K562 (cell line): ENCODE data around the gene EEFSEC. TPM values are rescaled to one million over a fixed set of nuclear protein-coding genes. Genes with fewer than 3 reads are reported as not detected.
A peak's percentile ranks its signal among the peaks of the same experiment; 100 is the strongest.

ENCODE experiments used
- ATAC-seq: fragments of 200-7000 bp; cut with Tn5 transposase; 3 replicates; pipeline ENCODE4 v1.9.1; 2020; ENCODE audit warnings: moderate library complexity
- BruUV-seq: library from RNA; stranded (reverse); fragments of 400-500 nt; replicated peaks from 2 replicates; lab custom pipeline; 2021; lab: Mats Ljungman, UMichigan
- CTCF ChIA-PET: fragments of 300-600 bp; formaldehyde crosslinking; extraction: SDS; loops from one replicate; lab custom pipeline; 2021; ENCODE audit warnings: low intra/inter-chr PET ratio; lab: Yijun Ruan, JAX
- POLR2A ChIA-PET: fragments of 300-600, 350-650 bp; sonication (Branson Sonifier 250); formaldehyde crosslinking; extraction: SDS; loops from one replicate; lab custom pipeline; 2021; ENCODE audit warnings: antibody characterized with exemption, inconsistent platforms; lab: Yijun Ruan, JAX
- DNase-seq, 4 experiments: peaks; one replicate each; pipeline versions ENCODE4 v3.0.0 to v3.0.0-alpha.2; 2011 to 2018; ENCODE audit warnings: low spot score in 3 of 4, mixed read lengths in 3 of 4; ENCODE audit errors: extremely low read depth in 1 of 4
- FAIRE-seq: peaks from 2 replicates; lab custom pipeline; 2011; peaks lifted over from hg19 to GRCh38; lab: Jason Lieb, UNC
- H2AFZ ChIP-seq: 2 replicates; pipeline ENCODE4 v1.6.0; 2011; ENCODE audit warnings: low read depth, low read length, control low read depth, inconsistent platforms
- H3K27ac ChIP-seq: fragments of 200-600 bp; 3 replicates; pipeline ENCODE4 v1.8.0; 2011; ENCODE audit warnings: low read depth, mild to moderate bottlenecking, control low read depth, inconsistent platforms, low read length, moderate library complexity, mixed read lengths; ENCODE audit errors: extremely low read depth
- H3K27me3 ChIP-seq, 2 experiments: fragments of 300-600 bp in 1 of 2; 2 replicates in 1 of 2; 3 replicates in 1 of 2; pipeline versions ENCODE4 v1.6.0 to v1.8.0; 2011; ENCODE audit warnings: inconsistent platforms in 2 of 2, low read length in 2 of 2, mild to moderate bottlenecking in 1 of 2, mixed read lengths in 1 of 2, moderate library complexity in 1 of 2; ENCODE audit not compliant: control insufficient read depth in 2 of 2, insufficient read depth in 2 of 2
- H3K36me3 ChIP-seq: fragments of 300-600 bp; 3 replicates; pipeline ENCODE4 v1.8.0; 2011; ENCODE audit warnings: mild to moderate bottlenecking, low read length, inconsistent platforms; ENCODE audit not compliant: control insufficient read depth, insufficient read depth
- H3K4me1 ChIP-seq, 2 experiments: fragments of 200-600 bp in 1 of 2; replicated peaks in 1 of 2; 2 replicates in 1 of 2; 3 replicates in 1 of 2; pipeline versions ENCODE4 v1.5.1 to v1.8.0; 2011; ENCODE audit warnings: inconsistent platforms in 2 of 2, low read length in 2 of 2, mild to moderate bottlenecking in 1 of 2, mixed read lengths in 1 of 2, moderate library complexity in 1 of 2; ENCODE audit not compliant: control insufficient read depth in 2 of 2, insufficient read depth in 2 of 2
- H3K4me2 ChIP-seq: 2 replicates; pipeline ENCODE4 v1.6.1; 2011; ENCODE audit warnings: low read length, control low read depth, inconsistent platforms, mixed read lengths; ENCODE audit not compliant: insufficient read depth
- H3K4me3 ChIP-seq: fragments of 200-600 bp; sonication (generic), shearing (Covaris generic); 2 replicates; pipeline ENCODE4 v1.5.1; 2016; ENCODE audit warnings: control low read depth, inconsistent platforms
- H3K79me2 ChIP-seq: fragments of 200-600 bp; 3 replicates; pipeline ENCODE4 v1.8.0; 2011; ENCODE audit warnings: low read length, inconsistent platforms; ENCODE audit not compliant: control insufficient read depth, insufficient read depth
- H3K9ac ChIP-seq, 2 experiments: 2 replicates each; pipeline versions ENCODE4 v1.6.0 to v1.6.1; 2011; ENCODE audit warnings: low read depth in 2 of 2, low read length in 2 of 2, control low read depth in 1 of 2, inconsistent platforms in 1 of 2, mild to moderate bottlenecking in 1 of 2, mixed read lengths in 1 of 2; ENCODE audit not compliant: insufficient read depth in 1 of 2
- H3K9me1 ChIP-seq: one replicate; pipeline ENCODE4 v1.6.0; 2011; ENCODE audit warnings: inconsistent platforms, mild to moderate bottlenecking, low read length, moderate library complexity; ENCODE audit not compliant: control insufficient read depth, insufficient read depth
- H3K9me3 ChIP-seq: replicated peaks from 2 replicates; pipeline ENCODE4 v1.5.1; 2011; ENCODE audit warnings: low read depth, low read length, inconsistent platforms; ENCODE audit not compliant: control insufficient read depth, insufficient read depth
- H4K20me1 ChIP-seq: replicated peaks from 2 replicates; pipeline ENCODE4 v1.6.1; 2011; ENCODE audit warnings: low read length, inconsistent platforms, mixed read lengths; ENCODE audit not compliant: control insufficient read depth, insufficient read depth
- CEBPB ChIP-seq: fragments of 450-650 bp; IDR thresholded peaks from 2 replicates; pipeline ENCODE4 v1.6.1; 2016; ENCODE audit warnings: missing genetic modification characterization, missing compliant biosample characterization
- CEBPG ChIP-seq, 3 experiments: fragments of 200-800 bp in 1 of 3; sonication (Bioruptor generic) in 1 of 3; sonication (generic) in 1 of 3; formaldehyde crosslinking in 1 of 3; IDR thresholded peaks in 2 of 3; conservative IDR thresholded peaks in 1 of 3; 2 replicates each; pipeline versions ENCODE4 v1.6.1 to v1.8.0; 2016 to 2022; ENCODE audit warnings: missing compliant biosample characterization in 2 of 3, missing genetic modification characterization in 2 of 3, mild to moderate bottlenecking in 1 of 3, missing genetic modification reagents in 1 of 3
- CHD4 ChIP-seq: fragments of 200-600 bp; sonication (generic); IDR thresholded peaks from 3 replicates; pipeline ENCODE4 v1.6.1; 2012; ENCODE audit warnings: low read depth, mild to moderate bottlenecking, mixed read lengths, low read length, inconsistent platforms; ENCODE audit not compliant: insufficient read depth, insufficient replicate concordance, poor library complexity, severe bottlenecking
- HCFC1 ChIP-seq: IDR thresholded peaks from 2 replicates; pipeline ENCODE4 v1.6.1; 2012; ENCODE audit warnings: low read depth, low read length, improper control_type of control experiment
- NFXL1 ChIP-seq: fragments of 450-650 bp; formaldehyde crosslinking; IDR thresholded peaks from 2 replicates; pipeline ENCODE4 v1.4.0; 2021; ENCODE audit warnings: mild to moderate bottlenecking
- SREBF2 ChIP-seq: sonication (generic); formaldehyde crosslinking; IDR thresholded peaks from 2 replicates; pipeline ENCODE4 v1.4.0; 2020; ENCODE audit warnings: mild to moderate bottlenecking, missing genetic modification reagents
- WGBS: fragments of 100-300 bp; shearing (Covaris generic); methylation state at CpG from one replicate; pipeline ENCODE4 v1.1.6; 2016; ENCODE audit warnings: low coverage, mixed read lengths; ENCODE audit not compliant: insufficient coverage; ENCODE audit errors: missing lambda C conversion rate; 5-methylcytosine and 5-hydroxymethylcytosine counted together
- in situ Hi-C: fragments of 300-500 bp; cut with MboI; formaldehyde crosslinking; loops from 4 replicates; pipeline ENCODE4 v1.15.0; 2018; ENCODE audit warnings: inconsistent platforms, mixed read lengths
- intact Hi-C: fragments of 100-400 bp; cut with micrococcal nuclease; formaldehyde crosslinking; loops from 2 replicates; pipeline ENCODE4 v1.14.2; 2022
- polyA plus RNA-seq, 8 experiments: library from polyadenylated mRNA; depleted of rRNA in 4 of 8; stranded (reverse) in 5 of 8; unstranded in 3 of 8; fragments of >200 nt; fragmentation: Nextera tagmentation in 2 of 8; fragmentation: Illumina TruSeq in 1 of 8; extraction: Ambion mirVana in 2 of 8; extraction: Trizol in 1 of 8; gene quantifications; 2 replicates each; pipeline versions ENCODE4 v1.2.1 to v1.2.3, GENCODE V29; 2011 to 2014; ENCODE audit warnings: inconsistent platforms in 1 of 8, missing spikeins in 1 of 8
- total RNA-seq, 7 experiments: library from RNA; depleted of rRNA in 6 of 7; stranded (reverse); fragments of >200 nt in 6 of 7; fragmentation: Illumina TruSeq in 2 of 7; extraction: Trizol in 2 of 7; gene quantifications; 2 replicates each; pipeline versions ENCODE4 v1.2.1 to v1.2.3, GENCODE V29; 2011 to 2021; ENCODE audit warnings: low replicate concordance in 1 of 7
- TF ChIP-seq, protein P1 (sequence below): sonication (generic); formaldehyde crosslinking; IDR thresholded peaks from 2 replicates; pipeline ENCODE4 v1.8.1; 2023; ENCODE audit warnings: mild to moderate bottlenecking, missing genetic modification reagents

The EEFSEC gene
- total and polyA plus RNA-seq, 9 of the 15 experiments (the other 6 are each of a cell fraction or from before 2014, with no cell fraction given), result 0.35 to 11.8 (median 7.7) TPM

GRCh38 chr3:128194843-128195242 is 41.6 kb downstream of the EEFSEC start:
- H3K9me3 ChIP-seq, result no peaks in the 10 kb centered on the region
- no TSS peak for BruUV-seq
- in situ Hi-C loops, result no loop called here
- TF ChIP-seq SREBF2 (CRISPR knock-in tag) (no peak), CHD4 (no peak), HCFC1 (no peak)
- TF ChIP-seq, all 486 proteins: peak for 0
- FAIRE-seq (no peak), ATAC-seq (no peak), DNase-seq (peak in 1 of 4 experiments; percentile 7)
- intact Hi-C loops, result no loop called here
- no peaks in the 10 kb centered on the region for H3K79me2 ChIP-seq
- ChIA-PET CTCF (interaction anchor here (0.8 kb wide), 1 partner anchor 23 kb away, joined by 4 read pairs; no protein-coding TSS in a partner anchor), POLR2A (interaction anchor here (0.7 to 1.2 kb wide), 3 partner anchors 10 to 715 kb away, joined by 3 read pairs; no protein-coding TSS in a partner anchor)
- H4K20me1 ChIP-seq, result no peaks in the 10 kb centered on the region
- WGBS, result 60% methylated on average over 2 of the region's 4 CpGs
- H3K27me3 ChIP-seq, result no peaks in the 10 kb centered on the region
- H3K9ac ChIP-seq, result no peak overlapping the region
- no peak overlapping the region for H2AFZ ChIP-seq
- peaks cover 5% of the 10 kb centered on the region; the same call in 2 of the 3 replicates for H3K36me3 ChIP-seq
- H3K4me2 ChIP-seq, result no peak overlapping the region
- H3K4me1 ChIP-seq, result peaks cover 0 to 27% of the 10 kb centered on the region in 2 experiments; a peak in 3 of 5 replicates
- no peak overlapping the region for H3K27ac ChIP-seq
- peaks cover 3% of the 10 kb centered on the region for H3K9me1 ChIP-seq
- no peak overlapping the region for H3K4me3 ChIP-seq

- Histone ChIP-seq H3K36me3 (peaks cover 5% of the 10 kb centered on the region; the same call in 2 of the 3 replicates), H3K9me1 (peaks cover 3% of the 10 kb centered on the region), H3K79me2 (no peaks in the 10 kb centered on the region), H3K9ac (no peak overlapping the region), H3K9me3 (no peaks in the 10 kb centered on the region), H2AFZ (no peak overlapping the region), H3K27me3 (no peaks in the 10 kb centered on the region), H3K4me1 (peaks cover 0 to 27% of the 10 kb centered on the region in 2 experiments; a peak in 3 of 5 replicates), H3K4me2 (no peak overlapping the region), H3K4me3 (no peak overlapping the region), H3K27ac (0 out of 3 replicates have a peak overlapping the region, but pooled peaks have one; percentile 22), H4K20me1 (no peaks in the 10 kb centered on the region)
- DNase-seq (peak in 1 of 4 experiments; percentile 16), FAIRE-seq (peak; percentile 48), ATAC-seq (peak; percentile 54; the same call in 2 of the 3 replicates)
- intact Hi-C loops, result no loop called here
- WGBS, result 33% methylated on average over 5 of the region's 5 CpGs
- no TSS peak for BruUV-seq
- in situ Hi-C loops, result no loop called here
- ChIA-PET CTCF (no interaction called here), POLR2A (interaction anchor here (1.1 to 1.2 kb wide), 2 partner anchors 10 to 86 kb away, joined by 3 read pairs; no protein-coding TSS in a partner anchor)
- peak; percentile 60; the same call in 1 of the 2 replicates for TF ChIP-seq CEBPG (CRISPR knock-in tag; IDR thresholded peaks at IDR 0.05)
- TF ChIP-seq CEBPG (tag; conservative IDR thresholded peaks at IDR 0.05 in 1 of 2, IDR thresholded peaks at IDR 0.05 in 1 of 2), result peak; percentile 79 to 92
- peak; percentile 95 for TF ChIP-seq CEBPB (tag)
- TF ChIP-seq NFXL1 (CRISPR knock-in tag), result no peak
- TF ChIP-seq, protein P1, sequence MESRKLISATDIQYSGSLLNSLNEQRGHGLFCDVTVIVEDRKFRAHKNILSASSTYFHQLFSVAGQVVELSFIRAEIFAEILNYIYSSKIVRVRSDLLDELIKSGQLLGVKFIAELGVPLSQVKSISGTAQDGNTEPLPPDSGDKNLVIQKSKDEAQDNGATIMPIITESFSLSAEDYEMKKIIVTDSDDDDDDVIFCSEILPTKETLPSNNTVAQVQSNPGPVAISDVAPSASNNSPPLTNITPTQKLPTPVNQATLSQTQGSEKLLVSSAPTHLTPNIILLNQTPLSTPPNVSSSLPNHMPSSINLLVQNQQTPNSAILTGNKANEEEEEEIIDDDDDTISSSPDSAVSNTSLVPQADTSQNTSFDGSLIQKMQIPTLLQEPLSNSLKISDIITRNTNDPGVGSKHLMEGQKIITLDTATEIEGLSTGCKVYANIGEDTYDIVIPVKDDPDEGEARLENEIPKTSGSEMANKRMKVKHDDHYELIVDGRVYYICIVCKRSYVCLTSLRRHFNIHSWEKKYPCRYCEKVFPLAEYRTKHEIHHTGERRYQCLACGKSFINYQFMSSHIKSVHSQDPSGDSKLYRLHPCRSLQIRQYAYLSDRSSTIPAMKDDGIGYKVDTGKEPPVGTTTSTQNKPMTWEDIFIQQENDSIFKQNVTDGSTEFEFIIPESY (CRISPR knock-in tag), result no peak
Measured at GRCh38 chr3:128195369-128195768, 42.1 kb downstream of the EEFSEC start.
